Gastrocnemius medialis (tissue), 4 donors: ENCODE measurements around the gene INHA.

Experiments
- CTCF ChIP-seq, 5 experiments: fragments of 450-650 bp in 3 of 5; fragments of 200-600 bp in 2 of 5; sonication (generic) in 2 of 5; IDR thresholded peaks in 4 of 5; conservative IDR thresholded peaks in 1 of 5; 1 replicate in 4 of 5; 2 replicates in 1 of 5; pipeline ENCODE4 v1.5.1; 2016 to 2019; ENCODE audit warnings: antibody characterized with exemption in 5 of 5, mild to moderate bottlenecking in 3 of 5, moderate library complexity in 3 of 5
- POLR2A ChIP-seq, 2 donors: fragments of 450-650 bp; IDR thresholded peaks; one replicate each; pipeline ENCODE4 v1.6.1; 2017; ENCODE audit warnings: antibody characterized with exemption in 2 of 2, mild to moderate bottlenecking in 2 of 2, moderate library complexity in 2 of 2

GRCh38 chr2:219545943-219546352 lies 26.2 kb upstream of the INHA start:
- TF ChIP-seq POLR2A (IDR thresholded peaks at IDR 0.05) (no peak), CTCF (IDR thresholded peaks at IDR 0.05 in 4 of 5, conservative IDR thresholded peaks at IDR 0.05 in 1 of 5) (no peak)
